Endothelial cell of umbilical vein (primary cell): ENCODE results near the gene TARBP2. TPM values are rescaled to one million over a fixed set of nuclear protein-coding genes. Genes with fewer than 3 reads are reported as not detected.

Experiments
- BruUV-seq: library from RNA; stranded (reverse); fragments of 400-500 nt; replicated peaks from 2 replicates; lab custom pipeline; 2021; lab: Mats Ljungman, UMichigan
- CTCF ChIA-PET: fragments of 300-600, 350-600 bp; sonication (Branson Sonifier 250); formaldehyde crosslinking; loops from one replicate; lab custom pipeline; 2021; ENCODE audit warnings: antibody characterized with exemption, inconsistent platforms; lab: Charles Lee
- POLR2A ChIA-PET: fragments of 300-600, 350-600 bp; sonication (Branson Sonifier 250); formaldehyde crosslinking; loops from one replicate; lab custom pipeline; 2021; ENCODE audit warnings: antibody characterized with exemption, inconsistent platforms; lab: Charles Lee
- DNase-seq: peaks from one replicate; pipeline ENCODE4 v3.0.0-alpha.2; 2011; ENCODE audit warnings: low read depth, low spot score
- FAIRE-seq: peaks from 2 replicates; lab custom pipeline; 2011; peaks lifted over from hg19 to GRCh38; lab: Jason Lieb, UNC
- H2AFZ ChIP-seq: 2 replicates; pipeline ENCODE4 v1.6.0; 2012; ENCODE audit warnings: low read depth, low read length, control low read depth, inconsistent platforms
- H3K27ac ChIP-seq: 2 replicates; pipeline ENCODE4 v1.5.1; 2011; ENCODE audit warnings: low read depth, mild to moderate bottlenecking, control low read depth, low read length, moderate library complexity; ENCODE audit not compliant: insufficient read depth
- H3K27me3 ChIP-seq, 2 experiments: 2 replicates each; pipeline versions ENCODE4 v1.6.0 to v1.6.1; 2011; ENCODE audit warnings: low read length in 2 of 2, mixed read lengths in 1 of 2; ENCODE audit not compliant: control insufficient read depth in 2 of 2, insufficient read depth in 2 of 2
- H3K36me3 ChIP-seq, 2 experiments: 2 replicates in 1 of 2; 3 replicates in 1 of 2; pipeline ENCODE4 v1.5.1; 2011; ENCODE audit warnings: low read length in 2 of 2, mild to moderate bottlenecking in 1 of 2, moderate library complexity in 1 of 2; ENCODE audit not compliant: control insufficient read depth in 2 of 2, insufficient read depth in 2 of 2; ENCODE audit errors: extremely low read depth in 1 of 2
- H3K4me1 ChIP-seq: 3 replicates; pipeline ENCODE4 v1.5.1; 2011; ENCODE audit warnings: mild to moderate bottlenecking, low read length; ENCODE audit not compliant: control insufficient read depth, insufficient read depth; ENCODE audit errors: extremely low read depth
- H3K4me2 ChIP-seq: 2 replicates; pipeline ENCODE4 v1.6.1; 2011; ENCODE audit warnings: low read length, control low read depth, mixed read lengths; ENCODE audit not compliant: insufficient read depth
- H3K4me3 ChIP-seq, 3 experiments: fragments of 200-600 bp in 1 of 3; sonication (generic), shearing (Covaris generic) in 1 of 3; replicated peaks in 1 of 3; 2 replicates each; pipeline ENCODE4 v1.5.1; 2011 to 2016; ENCODE audit warnings: control low read depth in 3 of 3, low read length in 3 of 3, mild to moderate bottlenecking in 2 of 3, inconsistent platforms in 1 of 3, low read depth in 1 of 3, moderate library complexity in 1 of 3; ENCODE audit not compliant: insufficient read depth in 1 of 3
- H3K79me2 ChIP-seq: 2 replicates; pipeline ENCODE4 v1.6.0; 2012; ENCODE audit warnings: low read length, inconsistent platforms; ENCODE audit not compliant: control insufficient read depth, insufficient read depth
- H3K9ac ChIP-seq: replicated peaks from 2 replicates; pipeline ENCODE3; 2011; ENCODE audit warnings: low read length, control low read depth; ENCODE audit not compliant: insufficient read depth; ENCODE audit errors: extremely low read depth
- H3K9me1 ChIP-seq: replicated peaks from 3 replicates; pipeline ENCODE4 v1.6.0; 2011; ENCODE audit warnings: mild to moderate bottlenecking, low read length; ENCODE audit not compliant: control insufficient read depth, insufficient read depth; ENCODE audit errors: extremely low read depth
- H3K9me3 ChIP-seq: replicated peaks from 2 replicates; pipeline ENCODE4 v1.5.1; 2012; ENCODE audit warnings: low read length, inconsistent platforms; ENCODE audit not compliant: control insufficient read depth, insufficient read depth
- H4K20me1 ChIP-seq: replicated peaks from 2 replicates; pipeline ENCODE3; 2011; ENCODE audit warnings: mild to moderate bottlenecking, low read length; ENCODE audit not compliant: control insufficient read depth, insufficient read depth; ENCODE audit errors: extremely low read depth
- EZH2 ChIP-seq: IDR thresholded peaks from 2 replicates; pipeline ENCODE4 v1.6.1; 2012; ENCODE audit warnings: borderline replicate concordance, low read depth, mild to moderate bottlenecking, moderate library complexity, low read length, inconsistent platforms; ENCODE audit not compliant: severe bottlenecking
- FOS ChIP-seq: IDR thresholded peaks from 2 replicates; pipeline ENCODE4 v1.6.1; 2011; ENCODE audit warnings: mild to moderate bottlenecking, low read length, moderate library complexity, borderline replicate concordance; ENCODE audit not compliant: insufficient read depth
- GATA2 ChIP-seq: IDR thresholded peaks from 2 replicates; pipeline ENCODE4 v1.7.0; 2011; ENCODE audit warnings: low read depth, mild to moderate bottlenecking, moderate library complexity, mixed read lengths, low read length; ENCODE audit not compliant: insufficient read length, insufficient read depth
- JUN ChIP-seq: IDR thresholded peaks from 2 replicates; pipeline ENCODE4 v1.6.1; 2011; ENCODE audit warnings: borderline replicate concordance, low read depth; ENCODE audit not compliant: insufficient read length, insufficient read depth
- MYC ChIP-seq: IDR thresholded peaks from one replicate; pipeline ENCODE4 v1.6.1; 2011; ENCODE audit warnings: mild to moderate bottlenecking, low read depth, low read length
- POLR2A ChIP-seq: IDR thresholded peaks from 2 replicates; pipeline ENCODE4 v1.6.1; 2012; ENCODE audit warnings: low read depth, mild to moderate bottlenecking, control low read depth, low read length
- POLR2AphosphoS5 ChIP-seq: IDR thresholded peaks from 2 replicates; pipeline ENCODE4 v1.6.1; 2012; ENCODE audit warnings: low read depth, mild to moderate bottlenecking, control low read depth, low read length, moderate library complexity; ENCODE audit not compliant: insufficient read depth
- dilution Hi-C: fragments of 300-500 bp; cut with MboI; formaldehyde crosslinking; loops from one replicate; pipeline ENCODE4 v1.15.0; 2019; ENCODE audit warnings: low sequenced_read_pairs; ENCODE audit not compliant: extremely low pct_ligation_motif_present
- intact Hi-C: fragments of 100-400 bp; cut with micrococcal nuclease; formaldehyde crosslinking; loops from one replicate; pipeline ENCODE4 v1.10.0; 2022
- polyA plus RNA-seq, 4 experiments: library from polyadenylated mRNA; depleted of rRNA in 3 of 4; stranded (reverse) in 3 of 4; unstranded in 1 of 4; fragments of >200 nt; gene quantifications; 2 replicates each; pipeline versions ENCODE4 v1.2.1 to v1.2.3, GENCODE V29; 2011 to 2012; ENCODE audit warnings: missing spikeins in 1 of 4
- total RNA-seq: library from RNA; stranded (reverse); gene quantifications from 2 replicates; pipeline ENCODE4 v1.2.3, GENCODE V29; 2021
- TF ChIP-seq, protein P1 (sequence below): IDR thresholded peaks from 2 replicates; pipeline ENCODE4 v1.6.1; 2011; ENCODE audit not compliant: insufficient read depth, insufficient read length
- TF ChIP-seq, protein P2 (sequence below), 2 donors: IDR thresholded peaks; 1 replicate in 1 of 2; 2 replicates in 1 of 2; pipeline ENCODE4 v1.5.1; 2011; ENCODE audit warnings: low read length in 2 of 2, mild to moderate bottlenecking in 2 of 2, moderate library complexity in 2 of 2, control low read depth in 1 of 2, inconsistent platforms in 1 of 2, low read depth in 1 of 2; ENCODE audit not compliant: insufficient read depth in 1 of 2; ENCODE audit errors: extremely low read depth in 1 of 2

Gene TARBP2
- total and polyA plus RNA-seq, 2 donors (not counting 3 experiments of a cell fraction or from before 2014, with no cell fraction given) = 57.2 to 82.8 TPM

DNA sequence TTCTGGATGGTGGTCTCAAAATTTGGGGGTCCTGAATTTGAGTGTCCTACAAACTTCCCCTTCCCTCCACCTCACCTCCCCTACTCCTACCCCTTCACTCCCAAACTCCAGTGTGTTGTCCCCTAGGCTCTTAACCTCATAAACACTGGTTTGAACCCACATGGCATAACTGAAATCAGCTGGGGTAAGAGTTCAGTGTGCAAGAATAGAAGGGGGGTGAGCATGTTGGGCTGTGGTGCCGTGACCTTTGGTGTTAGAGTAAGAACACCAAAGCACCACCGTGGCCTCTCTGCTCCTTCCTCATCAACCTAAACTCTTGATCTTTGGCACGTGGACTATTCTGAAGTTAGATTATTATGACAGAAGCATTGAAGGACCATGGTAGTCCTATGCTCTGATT lies 38.1 kb upstream of the TARBP2 start:
- peaks cover 89% of the 10 kb centered on the region for H3K79me2 ChIP-seq
- TF ChIP-seq, protein P1, sequence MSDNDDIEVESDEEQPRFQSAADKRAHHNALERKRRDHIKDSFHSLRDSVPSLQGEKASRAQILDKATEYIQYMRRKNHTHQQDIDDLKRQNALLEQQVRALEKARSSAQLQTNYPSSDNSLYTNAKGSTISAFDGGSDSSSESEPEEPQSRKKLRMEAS = no peak
- TF ChIP-seq GATA2 (no peak), JUN (no peak), EZH2 (no peak), POLR2A (no peak), MYC (no peak), FOS (no peak), POLR2AphosphoS5 (no peak)
- TF ChIP-seq, protein P2, sequence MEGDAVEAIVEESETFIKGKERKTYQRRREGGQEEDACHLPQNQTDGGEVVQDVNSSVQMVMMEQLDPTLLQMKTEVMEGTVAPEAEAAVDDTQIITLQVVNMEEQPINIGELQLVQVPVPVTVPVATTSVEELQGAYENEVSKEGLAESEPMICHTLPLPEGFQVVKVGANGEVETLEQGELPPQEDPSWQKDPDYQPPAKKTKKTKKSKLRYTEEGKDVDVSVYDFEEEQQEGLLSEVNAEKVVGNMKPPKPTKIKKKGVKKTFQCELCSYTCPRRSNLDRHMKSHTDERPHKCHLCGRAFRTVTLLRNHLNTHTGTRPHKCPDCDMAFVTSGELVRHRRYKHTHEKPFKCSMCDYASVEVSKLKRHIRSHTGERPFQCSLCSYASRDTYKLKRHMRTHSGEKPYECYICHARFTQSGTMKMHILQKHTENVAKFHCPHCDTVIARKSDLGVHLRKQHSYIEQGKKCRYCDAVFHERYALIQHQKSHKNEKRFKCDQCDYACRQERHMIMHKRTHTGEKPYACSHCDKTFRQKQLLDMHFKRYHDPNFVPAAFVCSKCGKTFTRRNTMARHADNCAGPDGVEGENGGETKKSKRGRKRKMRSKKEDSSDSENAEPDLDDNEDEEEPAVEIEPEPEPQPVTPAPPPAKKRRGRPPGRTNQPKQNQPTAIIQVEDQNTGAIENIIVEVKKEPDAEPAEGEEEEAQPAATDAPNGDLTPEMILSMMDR (IDR thresholded peaks at IDR 0.05; ENCODE audit: extremely low read depth in 1 of 2, insufficient read depth in 1 of 2, low read depth in 1 of 2, low read length in 2 of 2) = no peak
- H3K9me3 ChIP-seq = no peaks in the 10 kb centered on the region
- BruUV-seq = no TSS peak
- FAIRE-seq (no peak), DNase-seq (no peak)
- CTCF ChIA-PET = interaction anchor here (1.2 kb wide), 1 partner anchor 14 kb away, joined by 6 read pairs; no protein-coding TSS in a partner anchor
- no peak overlapping the region for H3K4me2 ChIP-seq
- H3K27me3 ChIP-seq = no peaks in the 10 kb centered on the region
- H3K36me3 ChIP-seq = peaks cover 70 to 87% of the 10 kb centered on the region in 2 experiments
- peaks cover 24% of the 10 kb centered on the region for H4K20me1 ChIP-seq
- H2AFZ ChIP-seq = no peak overlapping the region
- POLR2A ChIA-PET = no interaction called here
- intact Hi-C loops (no loop called here), dilution Hi-C loops (no loop called here)
- no peaks in the 10 kb centered on the region for H3K4me1 ChIP-seq
- H3K9me1 ChIP-seq = no peaks in the 10 kb centered on the region
- no peak overlapping the region for H3K4me3 ChIP-seq
- H3K27ac ChIP-seq = no peak overlapping the region
- H3K9ac ChIP-seq = no peak overlapping the region
